Measurements from ENCODE around the gene SKP1.

GRCh38 chr5:134113902-134114875 is 62.6 kb downstream of the SKP1 start, which contains the start of gene TCF7:
- TF ChIP-seq EZH2 (IDR thresholded peaks at IDR 0.05): peak; percentile 62
- TF ChIP-seq, protein P1, sequence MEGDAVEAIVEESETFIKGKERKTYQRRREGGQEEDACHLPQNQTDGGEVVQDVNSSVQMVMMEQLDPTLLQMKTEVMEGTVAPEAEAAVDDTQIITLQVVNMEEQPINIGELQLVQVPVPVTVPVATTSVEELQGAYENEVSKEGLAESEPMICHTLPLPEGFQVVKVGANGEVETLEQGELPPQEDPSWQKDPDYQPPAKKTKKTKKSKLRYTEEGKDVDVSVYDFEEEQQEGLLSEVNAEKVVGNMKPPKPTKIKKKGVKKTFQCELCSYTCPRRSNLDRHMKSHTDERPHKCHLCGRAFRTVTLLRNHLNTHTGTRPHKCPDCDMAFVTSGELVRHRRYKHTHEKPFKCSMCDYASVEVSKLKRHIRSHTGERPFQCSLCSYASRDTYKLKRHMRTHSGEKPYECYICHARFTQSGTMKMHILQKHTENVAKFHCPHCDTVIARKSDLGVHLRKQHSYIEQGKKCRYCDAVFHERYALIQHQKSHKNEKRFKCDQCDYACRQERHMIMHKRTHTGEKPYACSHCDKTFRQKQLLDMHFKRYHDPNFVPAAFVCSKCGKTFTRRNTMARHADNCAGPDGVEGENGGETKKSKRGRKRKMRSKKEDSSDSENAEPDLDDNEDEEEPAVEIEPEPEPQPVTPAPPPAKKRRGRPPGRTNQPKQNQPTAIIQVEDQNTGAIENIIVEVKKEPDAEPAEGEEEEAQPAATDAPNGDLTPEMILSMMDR (IDR thresholded peaks at IDR 0.05): no peak

Data from neural progenitor cell (in vitro differentiated cells).